HL-60 (cell line): ENCODE results near the gene ALAD.

Experiments used
- DNase-seq, 2 experiments: peaks; one replicate each; pipeline ENCODE4 v3.0.0-alpha.2; 2010 to 2020; ENCODE audit warnings: low read depth in 1 of 2, low spot score in 1 of 2
- H3K27ac ChIP-seq: fragments of 250-450 bp; sonication (Bioruptor Pico); replicated peaks from 2 replicates; pipeline ENCODE4 v1.5.1; 2020; ENCODE audit warnings: mild to moderate bottlenecking, moderate library complexity
- H3K27me3 ChIP-seq: fragments of 250-450 bp; sonication (Bioruptor Pico); 2 replicates; pipeline ENCODE4 v1.5.1; 2021; ENCODE audit warnings: mild to moderate bottlenecking, moderate library complexity; ENCODE audit not compliant: insufficient read depth, poor library complexity, severe bottlenecking
- H3K4me3 ChIP-seq: replicated peaks from 2 replicates; pipeline ENCODE4 v1.5.1; 2011; ENCODE audit warnings: mild to moderate bottlenecking, control low read depth, low read length; ENCODE audit not compliant: insufficient read depth
- GABPA ChIP-seq: IDR thresholded peaks from 2 replicates; pipeline ENCODE4 v1.6.1; 2012; ENCODE audit warnings: low read depth
- POLR2AphosphoS5 ChIP-seq: IDR thresholded peaks from 2 replicates; pipeline ENCODE4 v1.6.1; 2012; ENCODE audit warnings: low read depth
- SPI1 ChIP-seq: IDR thresholded peaks from 2 replicates; pipeline ENCODE4 v1.6.1; 2012; ENCODE audit warnings: low read depth, mild to moderate bottlenecking, borderline replicate concordance
- long read RNA-seq: library from polyadenylated mRNA; unstranded; transcript quantifications from one replicate; pipeline ENCODE4 v2.0.0, GENCODE V29; 2020
- TF ChIP-seq, protein P1 (sequence below): IDR thresholded peaks from one replicate; pipeline ENCODE4 v1.5.1; 2011; ENCODE audit warnings: low read length, control low read depth, inconsistent platforms; ENCODE audit not compliant: insufficient read depth
- TF ChIP-seq, protein P2 (sequence below): IDR thresholded peaks from 2 replicates; pipeline ENCODE4 v1.6.1; 2012; ENCODE audit warnings: low read depth; ENCODE audit not compliant: insufficient replicate concordance

ALAD gene
- long read RNA-seq, transcript ALAD-208 (12 exons, 3,247 nt), result minor isoform, 9 of 218 reads
- long read RNA-seq, transcript ALAD-201 (12 exons, 3,173 nt), result major isoform, 172 of 218 reads
- long read RNA-seq, partial matches to known transcripts, result 18 of 218 reads
- long read RNA-seq, other reads (novel, unspliced or antisense), result 19 of 218 reads

DNA sequence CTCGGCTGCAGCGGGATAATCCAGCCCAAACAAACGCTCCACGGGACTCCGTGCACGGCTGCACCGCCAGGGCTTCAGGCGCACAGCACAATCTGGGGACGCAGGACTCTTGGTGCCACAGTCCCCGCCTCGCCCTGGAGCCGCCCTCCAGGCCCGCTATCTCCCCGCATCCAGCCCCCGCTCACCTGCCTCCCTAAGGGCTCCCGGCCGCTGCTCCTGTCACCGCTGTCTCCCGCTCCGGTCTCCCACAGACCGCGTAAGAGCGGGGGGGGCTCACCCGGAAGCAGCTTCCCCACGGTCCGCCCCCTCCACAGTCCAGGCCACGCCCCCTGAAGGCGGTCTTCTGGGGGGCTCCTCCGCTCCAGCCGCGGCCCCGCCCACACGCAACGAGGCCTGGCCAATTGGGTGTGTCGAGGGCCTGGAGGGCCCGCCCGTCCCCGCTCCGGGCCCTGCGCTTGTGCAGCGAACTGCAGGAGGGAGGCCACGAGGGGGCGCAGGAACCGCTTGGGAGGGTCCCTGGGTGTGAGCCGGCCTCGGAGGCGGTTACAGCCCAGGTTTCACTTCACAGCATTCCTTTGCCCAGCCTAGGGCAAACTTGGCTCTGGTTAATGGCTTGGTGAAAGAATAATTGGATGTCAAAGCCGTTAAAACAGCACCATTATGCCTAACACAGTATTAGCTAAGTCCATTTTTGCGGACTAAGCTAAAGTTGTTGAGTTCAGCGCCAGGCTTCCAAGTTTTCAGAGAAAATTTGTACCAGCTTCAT, at the start of gene ALAD:
Gene ALAD, minus strand, starts transcription at position 258 of the 766 bp plus-strand sequence. CDS start 7,725 bp downstream, outside the sequence.
- TF ChIP-seq, protein P1, sequence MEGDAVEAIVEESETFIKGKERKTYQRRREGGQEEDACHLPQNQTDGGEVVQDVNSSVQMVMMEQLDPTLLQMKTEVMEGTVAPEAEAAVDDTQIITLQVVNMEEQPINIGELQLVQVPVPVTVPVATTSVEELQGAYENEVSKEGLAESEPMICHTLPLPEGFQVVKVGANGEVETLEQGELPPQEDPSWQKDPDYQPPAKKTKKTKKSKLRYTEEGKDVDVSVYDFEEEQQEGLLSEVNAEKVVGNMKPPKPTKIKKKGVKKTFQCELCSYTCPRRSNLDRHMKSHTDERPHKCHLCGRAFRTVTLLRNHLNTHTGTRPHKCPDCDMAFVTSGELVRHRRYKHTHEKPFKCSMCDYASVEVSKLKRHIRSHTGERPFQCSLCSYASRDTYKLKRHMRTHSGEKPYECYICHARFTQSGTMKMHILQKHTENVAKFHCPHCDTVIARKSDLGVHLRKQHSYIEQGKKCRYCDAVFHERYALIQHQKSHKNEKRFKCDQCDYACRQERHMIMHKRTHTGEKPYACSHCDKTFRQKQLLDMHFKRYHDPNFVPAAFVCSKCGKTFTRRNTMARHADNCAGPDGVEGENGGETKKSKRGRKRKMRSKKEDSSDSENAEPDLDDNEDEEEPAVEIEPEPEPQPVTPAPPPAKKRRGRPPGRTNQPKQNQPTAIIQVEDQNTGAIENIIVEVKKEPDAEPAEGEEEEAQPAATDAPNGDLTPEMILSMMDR, result peak; percentile 85
- TF ChIP-seq POLR2AphosphoS5, result peak; percentile 75; the same call in 1 of the 2 replicates
- TF ChIP-seq, protein P2, sequence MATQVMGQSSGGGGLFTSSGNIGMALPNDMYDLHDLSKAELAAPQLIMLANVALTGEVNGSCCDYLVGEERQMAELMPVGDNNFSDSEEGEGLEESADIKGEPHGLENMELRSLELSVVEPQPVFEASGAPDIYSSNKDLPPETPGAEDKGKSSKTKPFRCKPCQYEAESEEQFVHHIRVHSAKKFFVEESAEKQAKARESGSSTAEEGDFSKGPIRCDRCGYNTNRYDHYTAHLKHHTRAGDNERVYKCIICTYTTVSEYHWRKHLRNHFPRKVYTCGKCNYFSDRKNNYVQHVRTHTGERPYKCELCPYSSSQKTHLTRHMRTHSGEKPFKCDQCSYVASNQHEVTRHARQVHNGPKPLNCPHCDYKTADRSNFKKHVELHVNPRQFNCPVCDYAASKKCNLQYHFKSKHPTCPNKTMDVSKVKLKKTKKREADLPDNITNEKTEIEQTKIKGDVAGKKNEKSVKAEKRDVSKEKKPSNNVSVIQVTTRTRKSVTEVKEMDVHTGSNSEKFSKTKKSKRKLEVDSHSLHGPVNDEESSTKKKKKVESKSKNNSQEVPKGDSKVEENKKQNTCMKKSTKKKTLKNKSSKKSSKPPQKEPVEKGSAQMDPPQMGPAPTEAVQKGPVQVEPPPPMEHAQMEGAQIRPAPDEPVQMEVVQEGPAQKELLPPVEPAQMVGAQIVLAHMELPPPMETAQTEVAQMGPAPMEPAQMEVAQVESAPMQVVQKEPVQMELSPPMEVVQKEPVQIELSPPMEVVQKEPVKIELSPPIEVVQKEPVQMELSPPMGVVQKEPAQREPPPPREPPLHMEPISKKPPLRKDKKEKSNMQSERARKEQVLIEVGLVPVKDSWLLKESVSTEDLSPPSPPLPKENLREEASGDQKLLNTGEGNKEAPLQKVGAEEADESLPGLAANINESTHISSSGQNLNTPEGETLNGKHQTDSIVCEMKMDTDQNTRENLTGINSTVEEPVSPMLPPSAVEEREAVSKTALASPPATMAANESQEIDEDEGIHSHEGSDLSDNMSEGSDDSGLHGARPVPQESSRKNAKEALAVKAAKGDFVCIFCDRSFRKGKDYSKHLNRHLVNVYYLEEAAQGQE, result no peak
- no peaks in the 10 kb centered on the region for H3K27me3 ChIP-seq
- peak; percentile 97 to 98 for DNase-seq
- peak within 1 kb of the TSS; percentile 79 for H3K4me3 ChIP-seq
- peak within 1 kb of the TSS; percentile 82 for H3K27ac ChIP-seq

- Histone ChIP-seq H3K27ac (no peak overlapping the region), H3K4me3 (no peak overlapping the region), H3K27me3 (no peaks in the 10 kb centered on the region)
- TF ChIP-seq SPI1 (no peak), POLR2AphosphoS5 (no peak), GABPA (no peak)
- TF ChIP-seq, protein P2, result no peak
- TF ChIP-seq, protein P1, result no peak
- no peak for DNase-seq
Measured at GRCh38 chr9:113449376-113449775, 48.3 kb upstream of the ALAD start.

DNA sequence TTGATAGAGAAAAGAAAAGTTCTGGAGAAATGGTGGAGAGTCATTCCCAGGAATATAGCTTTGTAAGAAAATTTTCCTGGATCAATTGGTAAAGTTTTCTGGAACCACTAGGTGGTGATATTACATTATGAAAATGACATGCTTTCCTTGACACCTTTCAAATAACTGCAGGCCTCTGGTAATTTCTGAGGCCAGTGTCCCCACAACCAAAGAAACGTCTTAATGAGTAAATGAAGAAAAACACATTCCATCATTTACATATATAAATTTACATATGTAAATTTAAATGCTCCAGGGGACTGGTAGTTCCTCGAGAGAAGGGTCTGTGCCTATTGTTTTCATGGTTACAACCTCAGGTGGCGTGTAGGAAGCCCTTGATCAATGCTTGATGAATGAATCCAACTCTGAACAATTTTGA, 45.2 kb upstream of the ALAD start:
- TF ChIP-seq SPI1 (no peak), POLR2AphosphoS5 (no peak), GABPA (no peak)
- TF ChIP-seq, protein P2, result no peak
- TF ChIP-seq, protein P1, result peak; percentile 15
- H3K4me3 ChIP-seq, result no peak overlapping the region
- no peaks in the 10 kb centered on the region for H3K27me3 ChIP-seq
- DNase-seq, result peak in 1 of 2 experiments; percentile 11
- no peak overlapping the region for H3K27ac ChIP-seq
